GM21529 (cell line): Measurements from ENCODE around the gene SLIT1.

ENCODE experiments used
- ATAC-seq: cut with Tn5 transposase; IDR thresholded peaks from one replicate; pipeline ENCODE4 v1.9.1; 2021; ENCODE audit not compliant: unreplicated experiment

The SLIT1 gene

GRCh38 chr10:97117372-97117771 lies 68.4 kb downstream of the SLIT1 start:
- no peak for ATAC-seq

- no peak for ATAC-seq
These were observed 69.1 kb downstream of the SLIT1 start for GRCh38 chr10:97116462-97117162.

- no peak for ATAC-seq
These were observed 69.9 kb downstream of the SLIT1 start for GRCh38 chr10:97115846-97116245.

- ATAC-seq: no peak
These were observed 74.1 kb downstream of the SLIT1 start for GRCh38 chr10:97111615-97112014.

GRCh38 chr10:97109547-97109946 lies 76.2 kb downstream of the SLIT1 start:
- ATAC-seq: no peak

GRCh38 chr10:97107551-97107950 lies 78.2 kb downstream of the SLIT1 start:
- no peak for ATAC-seq

- no peak for ATAC-seq
These were observed 79.6 kb downstream of the SLIT1 start for GRCh38 chr10:97106207-97106606.

GRCh38 chr10:97105303-97105702 lies 80.5 kb downstream of the SLIT1 start:
- no peak for ATAC-seq

- ATAC-seq: no peak
These were observed 82.3 kb downstream of the SLIT1 start for GRCh38 chr10:97103316-97104080.

GRCh38 chr10:97102441-97102840 lies 83.3 kb downstream of the SLIT1 start:
- ATAC-seq: no peak

- no peak for ATAC-seq
These were observed 84.4 kb downstream of the SLIT1 start for GRCh38 chr10:97101166-97101940.

- ATAC-seq: no peak
These were observed 85.1 kb downstream of the SLIT1 start for GRCh38 chr10:97100657-97101056.

GRCh38 chr10:97099868-97100267 lies 85.9 kb downstream of the SLIT1 start:
- ATAC-seq: no peak

GRCh38 chr10:97099089-97099488 lies 86.7 kb downstream of the SLIT1 start:
- ATAC-seq: no peak

- ATAC-seq: no peak
These were observed 88.7 kb downstream of the SLIT1 start for GRCh38 chr10:97097084-97097433.

- ATAC-seq: no peak
These were observed 89.3 kb downstream of the SLIT1 start for GRCh38 chr10:97096261-97097083.

GRCh38 chr10:97095701-97096260 lies 90.0 kb downstream of the SLIT1 start:
- ATAC-seq: no peak

GRCh38 chr10:97090644-97091043 lies 95.1 kb downstream of the SLIT1 start:
- no peak for ATAC-seq

- no peak for ATAC-seq
These were observed 95.7 kb downstream of the SLIT1 start for GRCh38 chr10:97090035-97090434.

GRCh38 chr10:97089209-97089870 lies 96.4 kb downstream of the SLIT1 start:
- ATAC-seq: no peak
